ENCODE data around the gene KCNAB1. TPM values are rescaled to one million over a fixed set of nuclear protein-coding genes. Genes with fewer than 3 reads are reported as not detected.

KCNAB1 gene
- total and polyA plus RNA-seq, 2 donors (not counting 3 experiments of a cell fraction or from before 2014, with no cell fraction given) = 0.21 TPM; not detected in 1

DNA sequence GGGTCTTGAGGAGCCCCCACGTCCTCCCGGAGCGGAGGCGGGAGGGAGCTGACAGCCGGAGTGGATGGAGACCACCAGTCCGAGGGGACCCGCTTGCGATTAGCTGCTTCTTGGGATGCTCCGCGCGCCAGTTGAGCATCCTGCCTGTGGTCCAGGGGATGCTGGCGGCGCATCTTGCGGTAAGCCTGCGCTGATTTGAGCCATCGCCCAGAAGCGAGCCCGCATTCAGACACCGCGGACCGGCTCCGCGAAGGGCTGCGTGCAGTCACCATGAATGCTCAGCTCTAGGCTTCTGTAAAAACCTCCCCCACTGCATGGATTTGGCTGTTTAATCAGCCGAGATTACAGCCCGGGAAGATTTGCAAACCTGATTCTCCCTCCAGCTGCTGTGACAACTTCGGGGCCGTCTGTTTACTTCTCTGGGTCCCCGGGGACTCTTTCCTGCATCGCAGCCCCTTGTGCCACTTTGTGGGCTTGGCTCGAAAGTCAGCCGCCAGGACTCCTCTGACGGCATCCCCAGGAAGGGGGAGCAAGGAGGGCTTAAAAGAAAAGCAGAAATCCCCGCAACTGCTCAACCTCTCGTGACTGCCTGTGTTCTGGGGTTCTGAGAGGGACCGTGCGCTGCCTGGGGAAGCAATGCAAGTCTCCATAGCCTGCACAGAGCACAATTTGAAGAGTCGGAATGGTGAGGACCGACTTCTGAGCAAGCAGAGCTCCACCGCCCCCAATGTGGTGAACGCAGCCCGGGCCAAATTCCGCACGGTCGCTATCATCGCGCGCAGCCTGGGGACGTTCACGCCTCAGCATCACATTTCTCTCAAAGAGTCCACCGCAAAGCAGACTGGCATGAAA is 171.1 kb downstream of the KCNAB1 start:
- FAIRE-seq (peak; percentile 47), DNase-seq (ENCODE audit: low read depth, low spot score) (no peak)
- Histone ChIP-seq H2AFZ (ENCODE audit: low read depth, low read length) (peak overlapping the region; percentile 65), H3K36me3 (ENCODE audit: control insufficient read depth in 2 of 2, extremely low read depth in 1 of 2, insufficient read depth in 2 of 2, low read length in 2 of 2) (no peaks in the 10 kb centered on the region), H4K20me1 (replicated peaks; ENCODE audit: control insufficient read depth, extremely low read depth, insufficient read depth, low read length) (no peaks in the 10 kb centered on the region), H3K9ac (replicated peaks; ENCODE audit: extremely low read depth, insufficient read depth, low read length) (no peak overlapping the region), H3K79me2 (ENCODE audit: control insufficient read depth, insufficient read depth, low read length) (no peaks in the 10 kb centered on the region), H3K4me1 (ENCODE audit: control insufficient read depth, extremely low read depth, insufficient read depth, low read length) (peaks cover 6% of the 10 kb centered on the region), H3K9me1 (replicated peaks; ENCODE audit: control insufficient read depth, extremely low read depth, insufficient read depth, low read length) (no peaks in the 10 kb centered on the region), H3K9me3 (replicated peaks; ENCODE audit: control insufficient read depth, insufficient read depth, low read length) (no peaks in the 10 kb centered on the region), H3K4me2 (ENCODE audit: insufficient read depth, low read length) (peak overlapping the region; percentile 73), H3K27ac (ENCODE audit: insufficient read depth, low read depth, low read length) (no peak overlapping the region), H3K27me3 (ENCODE audit: control insufficient read depth in 2 of 2, insufficient read depth in 2 of 2, low read length in 2 of 2) (peaks cover 8 to 16% of the 10 kb centered on the region in 2 experiments), H3K4me3 (replicated peaks in 1 of 3; ENCODE audit: insufficient read depth in 1 of 3, low read depth in 1 of 3, low read length in 3 of 3) (peak overlapping the region; percentile 12 to 21 (median 14))
- BruUV-seq (replicated peaks) = no TSS peak
- ChIA-PET POLR2A (no interaction called here), CTCF (interaction anchor here (1.1 to 3.1 kb wide), 9 partner anchors 13 to 158 kb away, joined by 3 to 11 read pairs (median 4); no protein-coding TSS in a partner anchor)
- intact Hi-C loops (cut with micrococcal nuclease) = loop anchor here (5.0 kb wide), 1 partner anchor 109 kb away; no protein-coding TSS in a partner anchor
- TF ChIP-seq MYC (IDR thresholded peaks at IDR 0.05; ENCODE audit: low read depth, low read length) = no peak
- TF ChIP-seq GATA2 (IDR thresholded peaks at IDR 0.05; ENCODE audit: insufficient read depth, insufficient read length, low read depth, low read length) = no peak
- TF ChIP-seq EZH2 (IDR thresholded peaks at IDR 0.05; ENCODE audit: borderline replicate concordance, low read depth, low read length, severe bottlenecking) = peak; percentile 73
- TF ChIP-seq, protein P1, sequence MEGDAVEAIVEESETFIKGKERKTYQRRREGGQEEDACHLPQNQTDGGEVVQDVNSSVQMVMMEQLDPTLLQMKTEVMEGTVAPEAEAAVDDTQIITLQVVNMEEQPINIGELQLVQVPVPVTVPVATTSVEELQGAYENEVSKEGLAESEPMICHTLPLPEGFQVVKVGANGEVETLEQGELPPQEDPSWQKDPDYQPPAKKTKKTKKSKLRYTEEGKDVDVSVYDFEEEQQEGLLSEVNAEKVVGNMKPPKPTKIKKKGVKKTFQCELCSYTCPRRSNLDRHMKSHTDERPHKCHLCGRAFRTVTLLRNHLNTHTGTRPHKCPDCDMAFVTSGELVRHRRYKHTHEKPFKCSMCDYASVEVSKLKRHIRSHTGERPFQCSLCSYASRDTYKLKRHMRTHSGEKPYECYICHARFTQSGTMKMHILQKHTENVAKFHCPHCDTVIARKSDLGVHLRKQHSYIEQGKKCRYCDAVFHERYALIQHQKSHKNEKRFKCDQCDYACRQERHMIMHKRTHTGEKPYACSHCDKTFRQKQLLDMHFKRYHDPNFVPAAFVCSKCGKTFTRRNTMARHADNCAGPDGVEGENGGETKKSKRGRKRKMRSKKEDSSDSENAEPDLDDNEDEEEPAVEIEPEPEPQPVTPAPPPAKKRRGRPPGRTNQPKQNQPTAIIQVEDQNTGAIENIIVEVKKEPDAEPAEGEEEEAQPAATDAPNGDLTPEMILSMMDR (IDR thresholded peaks at IDR 0.05; ENCODE audit: extremely low read depth in 1 of 2, insufficient read depth in 1 of 2, low read depth in 1 of 2, low read length in 2 of 2) = no peak
- TF ChIP-seq POLR2AphosphoS5 (IDR thresholded peaks at IDR 0.05; ENCODE audit: insufficient read depth, low read depth, low read length) = no peak
- no peak for TF ChIP-seq MAX (IDR thresholded peaks at IDR 0.05; ENCODE audit: insufficient read depth, insufficient read length)
- dilution Hi-C loops (cut with MboI; ENCODE audit: extremely low pct_ligation_motif_present, low sequenced_read_pairs) = no loop called here

Data from endothelial cell of umbilical vein (primary cell).